Adrenal gland (tissue), 12 donors: ENCODE data around the gene TMOD4. TPM values are rescaled to one million over a fixed set of nuclear protein-coding genes. Genes with fewer than 3 reads are reported as not detected.
"Not testable (repeated sequence)": the region's sequence is repeated elsewhere in the genome, so short reads cannot be mapped to it uniquely, and the experiment has no call there.

Experiments
- DNase-seq, 7 donors: peaks; one replicate each; pipeline ENCODE4 v3.0.0-alpha.2; 2019 to 2020
- H3K27ac ChIP-seq, 5 donors: fragments of 200-600 bp; sonication (generic) in 4 of 5; 1 replicate in 3 of 5; 2 replicates in 2 of 5; pipeline versions ENCODE4 v1.5.1 to v1.8.0; 2016 to 2020; ENCODE audit warnings: mild to moderate bottlenecking in 1 of 5
- H3K27me3 ChIP-seq: fragments of 200-600 bp; 2 replicates; pipeline ENCODE4 v1.8.0; 2021
- H3K36me3 ChIP-seq, 2 donors: fragments of 200-600 bp; replicated peaks in 1 of 2; 1 replicate in 1 of 2; 2 replicates in 1 of 2; pipeline versions ENCODE4 v1.5.1 to v1.8.0; 2018 to 2022
- H3K4me1 ChIP-seq, 2 donors: fragments of 200-600 bp; replicated peaks in 1 of 2; 1 replicate in 1 of 2; 2 replicates in 1 of 2; pipeline versions ENCODE4 v1.5.1 to v1.8.0; 2018 to 2021
- H3K4me3 ChIP-seq, 4 donors: fragments of 200-600 bp; sonication (generic) in 3 of 4; one replicate each; pipeline ENCODE4 v1.5.1; 2016 to 2018
- H3K9me3 ChIP-seq, 3 donors: fragments of 200-600 bp; sonication (generic) in 1 of 3; replicated peaks in 1 of 3; 1 replicate in 2 of 3; 2 replicates in 1 of 3; pipeline versions ENCODE4 v1.5.1 to v1.8.0; 2016 to 2021
- CTCF ChIP-seq, 6 experiments: fragments of 450-650 bp in 4 of 6; fragments of 200-600 bp in 2 of 6; sonication (generic) in 1 of 6; IDR thresholded peaks; 1 replicate in 5 of 6; 2 replicates in 1 of 6; pipeline versions ENCODE4 v1.5.1 to v1.8.0; 2016 to 2021; ENCODE audit warnings: antibody characterized with exemption in 6 of 6, mild to moderate bottlenecking in 2 of 6, moderate library complexity in 1 of 6
- POLR2A ChIP-seq, 2 donors: fragments of 450-650 bp; IDR thresholded peaks; one replicate each; pipeline ENCODE4 v1.6.1; 2017; ENCODE audit warnings: antibody characterized with exemption in 2 of 2, mild to moderate bottlenecking in 2 of 2, moderate library complexity in 1 of 2
- WGBS, 4 donors: extraction: QIAGEN DNeasy Blood & Tissue Kit in 2 of 4; methylation state at CpG; one replicate each; pipeline versions ENCODE4 v1.1.5 to v1.1.7; 2013 to 2017; 5-methylcytosine and 5-hydroxymethylcytosine counted together
- intact Hi-C, 2 donors: fragments of 100-400 bp; cut with DNase I; formaldehyde crosslinking; loops; one replicate each; pipeline versions ENCODE4 v1.14.1 to v1.15.0; 2022 to 2023
- polyA plus RNA-seq, 3 donors: library from polyadenylated mRNA; stranded (reverse); fragments of 200-250 nt in 2 of 3; fragments of 350-450 nt in 1 of 3; fragmentation: Illumina TruSeq in 1 of 3; extraction: RNeasy Lipid Tissue Mini Kit (QIAGEN cat#74804) in 1 of 3; gene quantifications; one replicate each; pipeline ENCODE4 v1.2.3, GENCODE V29; 2013 to 2014
- total RNA-seq, 9 donors: library from RNA; depleted of rRNA in 4 of 9; stranded (reverse); fragments of >200 nt in 4 of 9; fragments of 120-200 nt in 1 of 9; fragmentation: NEBNext Ultra II Directional in 1 of 9; extraction: Animal tissue kit (Norgen Biotek cat#: 25700) in 1 of 9; gene quantifications; one replicate each; pipeline versions ENCODE4 v1.1.0 to v1.2.4, GENCODE V29; 2013 to 2023
- donor health status: healthy with polysubstance abuse.
- donor health status: Bipolar disorder and iron deficiency.
- donor health status: DM: yes; HTN: yes; CAD: no.
- donor health status: DM: no; HTN: no; CAD: no.
- donor health status: DM: no; HTN: no; CAD: no.
- donor health status: DM: yes; HTN: yes; CAD: no.

Gene TMOD4
- total and polyA plus RNA-seq, 12 donors: 0.28 to 1.2 (median 0.84) TPM; not detected in 7

GRCh38 chr1:151211972-151212705, 36.4 kb upstream of the TMOD4 start:
- H3K27me3 ChIP-seq: no peaks in the 10 kb centered on the region
- 81 to 90% (median 87%) methylated on average over 14 to 15 of the region's 15 CpGs for WGBS, 4 donors
- peaks cover 0 to 3% of the 10 kb centered on the region in 2 donors for H3K4me1 ChIP-seq
- no peak overlapping the region for H3K4me3 ChIP-seq
- TF ChIP-seq POLR2A (IDR thresholded peaks at IDR 0.05) (no peak), CTCF (IDR thresholded peaks at IDR 0.05) (no peak)
- H3K36me3 ChIP-seq: peaks cover 0 to 30% of the 10 kb centered on the region in 2 donors
- no peak overlapping the region for H3K27ac ChIP-seq
- no peaks in the 10 kb centered on the region for H3K9me3 ChIP-seq
- DNase-seq: no peak
- intact Hi-C loops: no loop called here

- Histone ChIP-seq H3K27ac (no peak overlapping the region), H3K27me3 (no peaks in the 10 kb centered on the region), H3K36me3 (peaks cover 0 to 42% of the 10 kb centered on the region in 2 donors), H3K4me1 (peaks cover 0 to 3% of the 10 kb centered on the region in 2 donors), H3K9me3 (no peaks in the 10 kb centered on the region), H3K4me3 (no peak overlapping the region)
- intact Hi-C loops: no loop called here
- 81 to 86% (median 86%) methylated on average over 1 of the region's 1 CpG for WGBS, 4 donors
- no peak for TF ChIP-seq CTCF (IDR thresholded peaks at IDR 0.05)
- TF ChIP-seq POLR2A (IDR thresholded peaks at IDR 0.05): no peak
- DNase-seq: no peak
Measured at GRCh38 chr1:151210830-151211229, 35.0 kb upstream of the TMOD4 start.

GRCh38 chr1:151205381-151205965, 29.7 kb upstream of the TMOD4 start:
- intact Hi-C loops, H3K27me3 ChIP-seq, H3K27ac ChIP-seq, H3K9me3 ChIP-seq, H3K4me3 ChIP-seq: not testable (repeated sequence)
- DNase-seq: peak in 2 of 7 donors; percentile 27 to 50
- WGBS, 4 donors: 76 to 89% (median 81%) methylated on average over 11 to 12 of the region's 12 CpGs
- Histone ChIP-seq H3K4me1 (peaks cover 18 to 29% of the 10 kb centered on the region in 2 donors), H3K36me3 (peaks cover 0 to 44% of the 10 kb centered on the region in 2 donors)

- Histone ChIP-seq H3K36me3 (peaks cover 0 to 16% of the 10 kb centered on the region in 2 donors), H3K27ac (peak overlapping the region in 3 of 5 donors; percentile 94 to 99 (median 95)), H3K4me1 (peaks cover 32 to 46% of the 10 kb centered on the region in 2 donors), H3K27me3 (no peaks in the 10 kb centered on the region), H3K9me3 (no peaks in the 10 kb centered on the region), H3K4me3 (peak overlapping the region in 3 of 4 donors; percentile 27 to 97 (median 61))
- TF ChIP-seq POLR2A (IDR thresholded peaks at IDR 0.05) (no peak), CTCF (IDR thresholded peaks at IDR 0.05) (no peak)
- peak in 3 of 7 donors; percentile 28 to 56 (median 46) for DNase-seq
- 14 to 23% (median 19%) methylated on average over 11 of the region's 11 CpGs for WGBS, 4 donors
- intact Hi-C loops: loop anchor here (5.0 kb wide), 1 partner anchor 52 kb away; the partner anchor contains the start of gene PSMD4 (in 2 of the 2)
Measured at GRCh38 chr1:151199873-151200581, 24.2 kb upstream of the TMOD4 start.
